H1 (cell line): ENCODE data around the gene MRPL9. TPM values are rescaled to one million over a fixed set of nuclear protein-coding genes. Genes with fewer than 3 reads are reported as not detected.

ENCODE experiments used
- BACH1 ChIP-seq: IDR thresholded peaks from 2 replicates; pipeline ENCODE4 v1.6.1; 2012; ENCODE audit warnings: low read length, improper control_type of control experiment
- BRCA1 ChIP-seq: IDR thresholded peaks from 2 replicates; pipeline ENCODE4 v1.6.1; 2012; ENCODE audit warnings: low read depth, low read length, improper control_type of control experiment
- POLR2AphosphoS5 ChIP-seq: IDR thresholded peaks from 2 replicates; pipeline ENCODE4 v1.6.1; 2011; ENCODE audit warnings: low read depth, low read length
- RNF2 ChIP-seq: fragments of 200-900, 300-1000 bp; sonication (generic); IDR thresholded peaks from 2 replicates; pipeline ENCODE4 v1.7.1; 2016; ENCODE audit warnings: borderline replicate concordance, low read depth, mild to moderate bottlenecking, antibody characterized with exemption, low read length; ENCODE audit not compliant: poor library complexity, severe bottlenecking; ENCODE audit errors: missing control alignments
- TAF7 ChIP-seq: optimal IDR thresholded peaks from 2 replicates; pipeline ENCODE3; 2011; ENCODE audit warnings: low read depth, mild to moderate bottlenecking, inconsistent platforms, low read length, moderate library complexity, borderline replicate concordance
- polyA plus RNA-seq, 7 experiments: library from polyadenylated mRNA; depleted of rRNA in 3 of 7; stranded (reverse) in 5 of 7; unstranded in 2 of 7; fragments of >200 nt in 5 of 7; fragments of 200-250 nt in 2 of 7; gene quantifications; 1 replicate in 5 of 7; 2 replicates in 1 of 7; 4 replicates in 1 of 7; pipeline versions ENCODE4 v1.2.1 to v1.2.3, GENCODE V29; 2011 to 2013; ENCODE audit warnings: missing spikeins in 2 of 7, mixed read lengths in 2 of 7
- total RNA-seq: library from RNA; stranded (reverse); fragmentation: NEBNext Ultra II Directional; extraction: Animal tissue kit (Norgen Biotek cat#: 25700); gene quantifications from 2 replicates; pipeline ENCODE4 v1.2.1, GENCODE V29; 2021

The MRPL9 gene
- total and polyA plus RNA-seq, 2 of the 8 experiments (the other 6 are each of a cell fraction or from before 2014, with no cell fraction given): 74.9 to 113 TPM

GRCh38 chr1:151733126-151733525 lies 30.2 kb downstream of the MRPL9 start (continued):
- TF ChIP-seq POLR2AphosphoS5 (no peak), BRCA1 (no peak), RNF2 (no peak), BACH1 (no peak), TAF7 (no peak)
